Loucy (cell line): Measurements from ENCODE around the gene FYB2.

Source experiments
- H2AFZ ChIP-seq: fragments of 200-600 bp; sonication (generic); 2 replicates; pipeline ENCODE4 v1.6.0; 2016; ENCODE audit warnings: antibody characterized with exemption, mild to moderate bottlenecking, low read length, moderate library complexity
- H3F3A ChIP-seq: fragments of 200-600 bp; 2 replicates; pipeline ENCODE4 v1.6.0; 2016; ENCODE audit warnings: antibody characterized with exemption, low read depth, mild to moderate bottlenecking
- H3K27me3 ChIP-seq: fragments of 200-600 bp; sonication (generic); 2 replicates; pipeline ENCODE4 v1.6.1; 2014; ENCODE audit warnings: low read length, mild to moderate bottlenecking; ENCODE audit not compliant: insufficient read depth, poor library complexity, severe bottlenecking
- H3K36me3 ChIP-seq: fragments of 200-600 bp; sonication (generic); 2 replicates; pipeline ENCODE4 v1.6.1; 2016; ENCODE audit warnings: low read length; ENCODE audit not compliant: insufficient read depth
- H3K4me1 ChIP-seq: fragments of 200-600 bp; sonication (generic); 2 replicates; pipeline ENCODE4 v1.5.1; 2014; ENCODE audit warnings: low read length, mild to moderate bottlenecking; ENCODE audit not compliant: insufficient read depth, poor library complexity, severe bottlenecking
- H3K4me2 ChIP-seq: fragments of 200-600 bp; sonication (generic); 2 replicates; pipeline ENCODE4 v1.6.0; 2014; ENCODE audit warnings: antibody characterized with exemption, low read length, low read depth, mild to moderate bottlenecking; ENCODE audit not compliant: poor library complexity, severe bottlenecking
- H3K4me3 ChIP-seq: fragments of 200-600 bp; sonication (generic); 2 replicates; pipeline ENCODE4 v1.5.1; 2014; ENCODE audit warnings: low read length, mild to moderate bottlenecking, mixed read lengths; ENCODE audit not compliant: poor library complexity, severe bottlenecking
- H3K79me2 ChIP-seq: fragments of 200-600 bp; sonication (generic); 2 replicates; pipeline ENCODE4 v1.6.1; 2014; ENCODE audit warnings: low read length; ENCODE audit not compliant: insufficient read depth
- H3K9ac ChIP-seq: fragments of 200-600 bp; sonication (generic); 2 replicates; pipeline ENCODE4 v1.6.0; 2014; ENCODE audit warnings: mild to moderate bottlenecking, low read depth, low read length, moderate library complexity; ENCODE audit not compliant: poor library complexity, severe bottlenecking
- H3K9me2 ChIP-seq: fragments of 200-600 bp; sonication (generic); replicated peaks from 2 replicates; pipeline ENCODE4 v1.6.1; 2016; ENCODE audit warnings: low read depth, low read length, mixed read lengths
- H3K9me3 ChIP-seq: fragments of 200-600 bp; sonication (generic); 2 replicates; pipeline ENCODE4 v1.6.1; 2014; ENCODE audit warnings: mild to moderate bottlenecking, antibody characterized with exemption, low read length, low read depth; ENCODE audit not compliant: insufficient read depth
- H4K20me1 ChIP-seq: fragments of 200-600 bp; sonication (generic); 2 replicates; pipeline ENCODE4 v1.6.0; 2014; ENCODE audit warnings: antibody characterized with exemption, low read length, mild to moderate bottlenecking; ENCODE audit not compliant: insufficient read depth, poor library complexity, severe bottlenecking
- EZH2phosphoT487 ChIP-seq: fragments of 200-600 bp; IDR thresholded peaks from 2 replicates; pipeline ENCODE4 v1.6.1; 2018; ENCODE audit warnings: antibody characterized with exemption, mild to moderate bottlenecking, moderate library complexity, borderline replicate concordance
- TF ChIP-seq, protein P1 (sequence below): fragments of 200-600 bp; sonication (generic); conservative IDR thresholded peaks from 2 replicates; pipeline ENCODE4 v1.5.1; 2014; ENCODE audit warnings: mild to moderate bottlenecking, antibody characterized with exemption, low read length

The FYB2 gene

DNA sequence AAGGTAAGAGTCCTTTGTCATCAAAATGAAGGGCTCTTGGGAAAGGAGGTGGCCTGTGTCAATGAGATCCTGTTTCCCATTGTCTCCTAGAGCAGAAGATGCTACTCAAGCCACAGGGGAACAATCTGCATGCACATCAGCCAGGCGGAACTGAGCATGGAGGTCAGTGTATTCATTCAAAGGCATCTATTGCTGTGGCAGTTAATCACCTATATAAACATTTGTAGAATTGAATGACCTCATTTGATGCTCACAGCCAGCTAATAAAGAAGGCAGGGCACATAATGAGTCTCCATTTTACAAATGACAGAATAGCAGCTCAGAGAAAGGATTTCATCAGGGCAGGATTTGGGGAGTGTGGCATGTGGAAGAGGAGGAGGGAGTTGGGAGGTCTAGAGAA is 5.7 kb upstream of the FYB2 start:
- Histone ChIP-seq H3K9me2 (no peaks in the 10 kb centered on the region), H3K36me3 (no peaks in the 10 kb centered on the region), H3K4me1 (no peaks in the 10 kb centered on the region), H4K20me1 (no peaks in the 10 kb centered on the region), H3K9ac (no peak overlapping the region), H3K4me2 (no peak overlapping the region), H3K4me3 (no peak overlapping the region), H3K9me3 (no peaks in the 10 kb centered on the region), H3K27me3 (no peaks in the 10 kb centered on the region), H3F3A (no peaks in the 10 kb centered on the region), H3K79me2 (no peaks in the 10 kb centered on the region), H2AFZ (no peak overlapping the region)
- TF ChIP-seq, protein P1, sequence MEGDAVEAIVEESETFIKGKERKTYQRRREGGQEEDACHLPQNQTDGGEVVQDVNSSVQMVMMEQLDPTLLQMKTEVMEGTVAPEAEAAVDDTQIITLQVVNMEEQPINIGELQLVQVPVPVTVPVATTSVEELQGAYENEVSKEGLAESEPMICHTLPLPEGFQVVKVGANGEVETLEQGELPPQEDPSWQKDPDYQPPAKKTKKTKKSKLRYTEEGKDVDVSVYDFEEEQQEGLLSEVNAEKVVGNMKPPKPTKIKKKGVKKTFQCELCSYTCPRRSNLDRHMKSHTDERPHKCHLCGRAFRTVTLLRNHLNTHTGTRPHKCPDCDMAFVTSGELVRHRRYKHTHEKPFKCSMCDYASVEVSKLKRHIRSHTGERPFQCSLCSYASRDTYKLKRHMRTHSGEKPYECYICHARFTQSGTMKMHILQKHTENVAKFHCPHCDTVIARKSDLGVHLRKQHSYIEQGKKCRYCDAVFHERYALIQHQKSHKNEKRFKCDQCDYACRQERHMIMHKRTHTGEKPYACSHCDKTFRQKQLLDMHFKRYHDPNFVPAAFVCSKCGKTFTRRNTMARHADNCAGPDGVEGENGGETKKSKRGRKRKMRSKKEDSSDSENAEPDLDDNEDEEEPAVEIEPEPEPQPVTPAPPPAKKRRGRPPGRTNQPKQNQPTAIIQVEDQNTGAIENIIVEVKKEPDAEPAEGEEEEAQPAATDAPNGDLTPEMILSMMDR = no peak
- TF ChIP-seq EZH2phosphoT487 = no peak

DNA sequence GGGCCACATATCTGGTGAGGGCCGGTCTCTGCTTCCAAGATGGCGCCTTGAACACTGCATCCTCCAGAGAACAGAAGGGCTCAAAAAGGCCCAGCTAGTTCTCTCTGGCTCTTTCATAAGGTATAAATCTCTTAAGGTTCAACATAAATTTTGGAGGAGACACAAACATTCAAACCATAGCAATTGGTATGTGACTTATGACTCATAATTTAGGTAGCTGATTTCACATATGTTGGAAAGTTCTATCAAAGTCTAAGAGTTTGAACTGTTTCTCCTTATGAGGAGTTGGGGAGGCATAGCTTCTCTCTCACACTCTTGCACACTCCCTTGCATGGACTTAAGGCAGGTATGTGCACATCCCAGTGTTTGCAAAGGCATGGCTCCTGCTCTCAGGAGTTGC is 5.1 kb upstream of the FYB2 start:
- no peaks in the 10 kb centered on the region for H3K27me3 ChIP-seq
- H3K9me3 ChIP-seq = no peaks in the 10 kb centered on the region
- no peaks in the 10 kb centered on the region for H3K4me1 ChIP-seq
- no peaks in the 10 kb centered on the region for H3K36me3 ChIP-seq
- H3K4me3 ChIP-seq = no peak overlapping the region
- H3K9me2 ChIP-seq = no peaks in the 10 kb centered on the region
- TF ChIP-seq, protein P1 = no peak
- no peak for TF ChIP-seq EZH2phosphoT487
- H3K4me2 ChIP-seq = no peak overlapping the region
- no peaks in the 10 kb centered on the region for H3K79me2 ChIP-seq
- H3F3A ChIP-seq = no peaks in the 10 kb centered on the region
- H4K20me1 ChIP-seq = no peaks in the 10 kb centered on the region
- H2AFZ ChIP-seq = no peak overlapping the region
- no peak overlapping the region for H3K9ac ChIP-seq

DNA sequence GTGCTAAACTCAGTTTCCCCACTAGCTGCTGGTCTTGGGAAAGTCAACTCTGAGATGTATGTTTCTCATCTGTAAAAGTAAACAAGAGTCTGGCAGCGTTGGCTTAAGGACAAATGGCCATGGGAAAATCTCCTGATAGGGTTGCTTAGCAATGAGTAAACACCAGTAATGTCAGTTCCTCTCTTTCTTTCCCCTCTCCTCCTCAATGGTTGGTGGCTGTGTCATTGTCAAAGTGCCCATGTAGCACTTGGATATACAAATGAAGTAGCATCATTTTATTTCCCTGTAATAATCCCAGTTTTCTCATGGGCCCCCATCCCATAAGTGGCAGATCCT is 2.2 kb upstream of the FYB2 start:
- Histone ChIP-seq H3K4me1 (no peaks in the 10 kb centered on the region), H3K9me3 (no peaks in the 10 kb centered on the region), H4K20me1 (no peaks in the 10 kb centered on the region), H3K9me2 (no peaks in the 10 kb centered on the region), H3K27me3 (no peaks in the 10 kb centered on the region), H2AFZ (no peak overlapping the region), H3F3A (no peaks in the 10 kb centered on the region), H3K4me2 (no peak overlapping the region), H3K79me2 (no peaks in the 10 kb centered on the region), H3K9ac (no peak overlapping the region), H3K36me3 (no peaks in the 10 kb centered on the region), H3K4me3 (no peak overlapping the region)
- no peak for TF ChIP-seq EZH2phosphoT487
- TF ChIP-seq, protein P1 = no peak
